SK-N-MC (cell line): ENCODE measurements around the gene UNC5C.

ENCODE experiments used
- DNase-seq: peaks from one replicate; pipeline ENCODE4 v3.0.0-alpha.2; 2011; ENCODE audit warnings: low read depth, low spot score
- H3K27ac ChIP-seq: fragments of 200-600 bp; sonication (generic); 2 replicates; pipeline ENCODE4 v1.5.1; 2016; ENCODE audit warnings: mixed run types
- H3K36me3 ChIP-seq: fragments of 200-600 bp; sonication (generic); 2 replicates; pipeline ENCODE4 v1.6.1; 2017; ENCODE audit warnings: antibody characterized with exemption, low read length, mixed read lengths; ENCODE audit not compliant: insufficient read depth
- H3K4me3 ChIP-seq: fragments of 200-600 bp; sonication (generic); 2 replicates; pipeline ENCODE4 v1.5.1; 2016
- H3K9ac ChIP-seq: fragments of 200-600 bp; sonication (generic); 2 replicates; pipeline ENCODE4 v1.8.0; 2017; ENCODE audit warnings: mixed run types, mixed read lengths; ENCODE audit not compliant: insufficient read length
- H3K9me3 ChIP-seq: fragments of 200-600 bp; sonication (generic); 2 replicates; pipeline ENCODE4 v1.6.1; 2017; ENCODE audit warnings: low read depth, mild to moderate bottlenecking, antibody characterized with exemption, low read length, moderate library complexity, mixed read lengths
- EZH2 ChIP-seq: fragments of 200-600 bp; sonication (generic); IDR thresholded peaks from one replicate; pipeline ENCODE4 v1.6.1; 2017; ENCODE audit warnings: antibody characterized with exemption
- FOXP2 ChIP-seq: optimal IDR thresholded peaks from 2 replicates; pipeline ENCODE3; 2011; ENCODE audit warnings: mild to moderate bottlenecking, moderate library complexity; ENCODE audit not compliant: insufficient read depth; ENCODE audit errors: extremely low read length, control extremely low read depth
- POLR2AphosphoS5 ChIP-seq: IDR thresholded peaks from 2 replicates; pipeline ENCODE4 v1.6.1; 2012; ENCODE audit warnings: mild to moderate bottlenecking, low read depth, low read length, borderline replicate concordance

The UNC5C gene

DNA sequence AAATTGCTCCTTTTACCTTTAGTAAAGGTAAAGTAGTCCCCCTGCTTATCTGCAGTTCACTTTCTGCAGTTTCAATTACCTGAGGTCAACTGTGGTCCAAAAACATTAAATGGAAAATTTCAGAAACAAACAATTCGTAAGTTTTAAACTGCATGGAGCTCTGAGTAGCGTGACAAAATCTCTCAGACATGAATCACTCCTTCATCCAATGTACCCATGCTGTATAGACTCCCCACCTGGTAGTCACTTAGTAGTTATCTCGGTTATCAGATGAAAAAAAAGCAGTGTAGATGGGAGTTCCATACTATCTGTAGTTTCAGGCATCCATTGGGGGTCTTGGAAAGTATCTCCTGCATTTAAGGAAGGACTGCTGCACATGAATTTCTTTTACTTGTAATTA, 7.7 kb downstream of the UNC5C start:
- Histone ChIP-seq H3K4me3 (no peak overlapping the region), H3K36me3 (no peaks in the 10 kb centered on the region), H3K9me3 (no peaks in the 10 kb centered on the region), H3K9ac (no peak overlapping the region), H3K27ac (no peak overlapping the region)
- no peak for TF ChIP-seq EZH2
- no peak for TF ChIP-seq POLR2AphosphoS5
- TF ChIP-seq FOXP2: no peak
- DNase-seq: no peak

DNA sequence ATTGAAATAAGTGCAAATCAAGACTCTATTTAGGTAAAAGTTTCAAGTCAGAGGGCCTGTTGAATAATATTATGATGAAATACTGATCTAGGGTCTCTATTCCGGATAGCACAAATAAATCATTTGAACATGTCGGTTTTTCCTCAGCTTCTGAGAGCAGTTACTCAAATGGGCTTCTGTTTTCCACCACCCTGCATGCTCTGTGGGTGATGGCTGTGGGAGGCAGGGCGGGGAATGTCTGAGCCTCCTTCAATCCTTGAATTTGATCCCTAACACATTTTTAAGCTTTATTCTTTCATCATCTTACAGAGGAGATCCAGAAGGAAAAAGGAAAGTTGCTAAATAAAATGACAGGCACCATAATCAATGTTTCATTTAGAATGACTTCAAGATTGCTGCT, 8.5 kb downstream of the UNC5C start:
- Histone ChIP-seq H3K9ac (no peak overlapping the region), H3K9me3 (no peaks in the 10 kb centered on the region), H3K4me3 (no peak overlapping the region), H3K36me3 (no peaks in the 10 kb centered on the region), H3K27ac (no peak overlapping the region)
- TF ChIP-seq POLR2AphosphoS5: no peak
- no peak for TF ChIP-seq FOXP2
- TF ChIP-seq EZH2: no peak
- DNase-seq: no peak

DNA sequence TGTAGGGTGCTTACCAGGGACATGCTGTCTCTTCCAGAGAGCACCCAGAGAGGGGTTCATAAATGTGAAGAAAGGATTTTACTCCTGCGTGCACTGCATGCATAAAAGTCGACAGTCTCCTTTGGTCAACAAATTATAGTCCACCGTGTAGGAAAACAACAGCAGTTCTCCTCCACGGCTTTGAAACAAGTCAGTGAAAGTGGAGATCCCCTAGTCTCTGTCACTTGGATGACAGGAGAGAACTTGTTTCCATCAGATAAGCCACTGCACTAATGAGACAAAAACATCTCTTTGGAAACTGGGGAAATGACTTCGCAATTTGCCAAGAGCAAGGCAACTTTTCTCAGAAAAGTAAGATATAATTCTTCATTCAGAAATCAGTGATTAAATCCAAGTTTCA, 9.7 kb downstream of the UNC5C start:
- no peaks in the 10 kb centered on the region for H3K36me3 ChIP-seq
- H3K9me3 ChIP-seq: no peaks in the 10 kb centered on the region
- H3K9ac ChIP-seq: no peak overlapping the region
- DNase-seq: no peak
- no peak overlapping the region for H3K4me3 ChIP-seq
- no peak overlapping the region for H3K27ac ChIP-seq
- TF ChIP-seq FOXP2: no peak
- no peak for TF ChIP-seq EZH2
- TF ChIP-seq POLR2AphosphoS5: no peak

DNA sequence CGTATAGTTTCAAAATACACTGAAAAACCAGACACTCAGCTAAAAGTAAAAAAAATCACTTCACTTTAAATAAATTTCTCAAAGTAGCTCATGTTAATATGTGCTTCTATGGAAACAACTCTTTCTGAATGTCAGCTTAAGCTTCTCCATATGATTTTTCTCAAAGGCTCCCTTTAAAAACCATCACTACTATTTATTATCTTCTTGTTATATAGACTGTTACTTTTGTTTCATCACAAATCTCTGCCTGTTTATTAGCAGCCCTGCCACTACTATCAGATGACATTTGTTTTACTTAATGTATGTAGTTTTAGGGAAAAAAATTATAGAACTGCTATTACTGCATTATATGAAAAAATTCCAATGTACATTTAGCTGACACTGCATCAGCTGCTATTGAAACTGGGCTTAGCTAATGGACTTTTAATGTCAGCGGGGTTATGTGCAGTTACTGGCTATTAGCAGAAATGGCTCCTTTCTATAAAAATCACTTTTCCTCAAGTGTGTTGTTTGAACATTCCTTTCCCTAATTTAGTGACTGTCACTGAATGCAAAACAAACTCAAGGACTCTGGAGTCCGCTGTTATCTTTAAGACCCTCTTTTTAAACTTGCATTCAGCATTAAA, 10.8 kb downstream of the UNC5C start:
- DNase-seq: no peak
- Histone ChIP-seq H3K27ac (no peak overlapping the region), H3K4me3 (no peak overlapping the region), H3K36me3 (no peaks in the 10 kb centered on the region), H3K9me3 (no peaks in the 10 kb centered on the region), H3K9ac (no peak overlapping the region)
- TF ChIP-seq POLR2AphosphoS5 (no peak), EZH2 (no peak), FOXP2 (no peak)

- no peak for DNase-seq
These were observed 11.6 kb downstream of the UNC5C start for GRCh38 chr4:95537191-95537590.

DNA sequence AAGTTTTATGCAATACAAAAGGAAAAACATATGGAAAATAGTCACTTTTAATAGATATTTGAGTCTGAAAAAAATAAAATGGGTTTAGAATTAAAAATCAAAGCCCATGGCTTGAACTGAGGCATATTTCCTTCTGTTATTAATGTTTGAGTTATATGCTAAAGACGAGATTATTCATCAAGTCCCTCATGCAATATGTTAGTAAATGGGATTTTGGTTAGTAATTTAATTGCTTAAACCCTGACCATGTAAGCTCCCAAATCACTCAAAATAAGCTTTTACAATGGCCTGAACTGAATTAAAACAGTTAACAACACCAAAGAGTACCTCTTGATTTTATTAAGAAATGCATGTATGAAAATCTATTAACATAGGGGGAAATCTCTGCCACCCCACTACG, 12.1 kb downstream of the UNC5C start:
- Histone ChIP-seq H3K9ac (no peak overlapping the region), H3K27ac (no peak overlapping the region), H3K4me3 (no peak overlapping the region), H3K36me3 (no peaks in the 10 kb centered on the region), H3K9me3 (no peaks in the 10 kb centered on the region)
- no peak for DNase-seq
- no peak for TF ChIP-seq EZH2
- TF ChIP-seq FOXP2: no peak

More at GRCh38 chr4:95537191-95537590, 11.6 kb downstream of the UNC5C start:
- no peak overlapping the region for H3K4me3 ChIP-seq
- TF ChIP-seq POLR2AphosphoS5: no peak
- TF ChIP-seq FOXP2: no peak
- no peak for TF ChIP-seq EZH2
- no peaks in the 10 kb centered on the region for H3K9me3 ChIP-seq
- H3K27ac ChIP-seq: no peak overlapping the region
- no peaks in the 10 kb centered on the region for H3K36me3 ChIP-seq
- H3K9ac ChIP-seq: no peak overlapping the region

- DNase-seq: no peak
- Histone ChIP-seq H3K27ac (no peak overlapping the region), H3K9me3 (no peaks in the 10 kb centered on the region), H3K9ac (no peak overlapping the region), H3K4me3 (no peak overlapping the region), H3K36me3 (no peaks in the 10 kb centered on the region)
- TF ChIP-seq EZH2 (no peak), FOXP2 (no peak), POLR2AphosphoS5 (no peak)
These were observed 13.6 kb downstream of the UNC5C start for GRCh38 chr4:95535180-95535579.

DNA sequence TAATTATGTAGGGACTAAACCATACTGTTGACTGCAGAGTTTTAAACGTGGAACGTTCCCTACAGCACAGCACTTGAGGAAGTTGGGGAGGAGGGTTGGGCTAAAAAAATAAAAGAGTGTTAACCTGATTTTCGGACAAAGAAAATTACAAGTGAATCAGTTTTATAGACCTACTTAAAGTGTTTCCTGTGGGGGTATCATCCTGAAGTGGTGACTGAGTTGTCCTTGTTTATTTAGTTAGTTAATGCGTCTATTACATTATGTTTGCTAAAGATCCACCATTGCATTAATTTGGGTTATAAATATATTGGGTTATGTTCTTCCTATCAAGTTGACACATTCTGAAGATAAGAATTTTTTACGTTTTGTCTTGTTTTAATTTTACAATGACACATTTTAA, 14.7 kb downstream of the UNC5C start:
- TF ChIP-seq POLR2AphosphoS5 (no peak), FOXP2 (no peak), EZH2 (no peak)
- Histone ChIP-seq H3K9ac (no peak overlapping the region), H3K9me3 (no peaks in the 10 kb centered on the region), H3K4me3 (no peak overlapping the region), H3K27ac (no peak overlapping the region), H3K36me3 (no peaks in the 10 kb centered on the region)
- DNase-seq: no peak

GRCh38 chr4:95533254-95533653, 15.5 kb downstream of the UNC5C start:
- H3K27ac ChIP-seq: no peak overlapping the region
- DNase-seq: no peak
- H3K9me3 ChIP-seq: no peaks in the 10 kb centered on the region
- no peaks in the 10 kb centered on the region for H3K36me3 ChIP-seq
- no peak overlapping the region for H3K4me3 ChIP-seq
- TF ChIP-seq FOXP2: no peak
- no peak for TF ChIP-seq EZH2
- TF ChIP-seq POLR2AphosphoS5: no peak
- H3K9ac ChIP-seq: no peak overlapping the region
